ENCODE measurements around the gene CLEC2L. TPM values are rescaled to one million over a fixed set of nuclear protein-coding genes. Genes with fewer than 3 reads are reported as not detected.

CLEC2L gene
- polyA plus RNA-seq, 1 of the 3 experiments (the other 2 are of a cell fraction): not detected

- H3K9me3 ChIP-seq: no peaks in the 10 kb centered on the region
- 92% methylated on average over 18 of the region's 18 CpGs for WGBS (ENCODE audit: low lambda C conversion rate)
- POLR2A ChIA-PET: no interaction called here
- DNase-seq: no peak
- no peak overlapping the region for H2AFZ ChIP-seq (ENCODE audit: low read depth)
- H3F3A ChIP-seq (replicated peaks; ENCODE audit: insufficient read depth): no peaks in the 10 kb centered on the region
- CTCF ChIA-PET: interaction anchor here (0.8 to 1.4 kb wide), 3 partner anchors 10 to 59 kb away, joined by 3 to 5 read pairs (median 4); no protein-coding TSS in a partner anchor
- no peaks in the 10 kb centered on the region for H4K20me1 ChIP-seq (ENCODE audit: insufficient read depth)
- no peak for TF ChIP-seq GABPA (IDR thresholded peaks at IDR 0.05; ENCODE audit: low read depth)
- TF ChIP-seq CHD2 (IDR thresholded peaks at IDR 0.05; ENCODE audit: low read length, partially characterized antibody): no peak
- TF ChIP-seq SIN3A (IDR thresholded peaks at IDR 0.05; ENCODE audit: borderline replicate concordance, low read depth, low read length): no peak
- no peak for TF ChIP-seq MXI1 (IDR thresholded peaks at IDR 0.05; ENCODE audit: low read depth, low read length)
- TF ChIP-seq TEAD4 (IDR thresholded peaks at IDR 0.05; ENCODE audit: borderline replicate concordance, insufficient read depth): no peak
- no peak overlapping the region for H3K27ac ChIP-seq (ENCODE audit: low read depth in 2 of 2, low read length in 1 of 2)
- no peaks in the 10 kb centered on the region for H3K79me2 ChIP-seq (ENCODE audit: insufficient read depth)
- no peaks in the 10 kb centered on the region for H3K9me2 ChIP-seq
- H3K27me3 ChIP-seq (ENCODE audit: insufficient read depth): no peaks in the 10 kb centered on the region
- H3K36me3 ChIP-seq (replicated peaks in 1 of 2; ENCODE audit: control insufficient read depth in 1 of 2, insufficient read depth in 2 of 2, low read length in 1 of 2): peaks cover 2 to 11% of the 10 kb centered on the region in 2 experiments
- H3K4me3 ChIP-seq (ENCODE audit: low read depth in 2 of 2, low read length in 1 of 2): no peak overlapping the region
- no peaks in the 10 kb centered on the region for H3K4me1 ChIP-seq (ENCODE audit: control insufficient read depth in 1 of 2, insufficient read depth in 2 of 2, low read depth in 1 of 2, low read length in 1 of 2)
- no peak overlapping the region for H3K4me2 ChIP-seq
- H3K9ac ChIP-seq: no peak overlapping the region
These were observed 36.0 kb downstream of the CLEC2L start for GRCh38 chr7:139559364-139560105.

- WGBS (ENCODE audit: low lambda C conversion rate): 89% methylated on average over 2 of the region's 2 CpGs
- H2AFZ ChIP-seq (ENCODE audit: low read depth): no peak overlapping the region
- CTCF ChIA-PET: interaction anchor here (0.8 to 1.6 kb wide), 4 partner anchors 25 to 442 kb away, joined by 3 to 5 read pairs (median 4); no protein-coding TSS in a partner anchor
- no peak overlapping the region for H3K4me3 ChIP-seq (ENCODE audit: low read depth in 2 of 2, low read length in 1 of 2)
- no peaks in the 10 kb centered on the region for H3K9me2 ChIP-seq
- H3K4me2 ChIP-seq: no peak overlapping the region
- H3K27ac ChIP-seq (ENCODE audit: low read depth in 2 of 2, low read length in 1 of 2): no peak overlapping the region
- no peaks in the 10 kb centered on the region for H3K9me3 ChIP-seq
- peaks cover 7 to 15% of the 10 kb centered on the region in 2 experiments for H3K36me3 ChIP-seq (replicated peaks in 1 of 2; ENCODE audit: control insufficient read depth in 1 of 2, insufficient read depth in 2 of 2, low read length in 1 of 2)
- H4K20me1 ChIP-seq (ENCODE audit: insufficient read depth): no peaks in the 10 kb centered on the region
- no peaks in the 10 kb centered on the region for H3K27me3 ChIP-seq (ENCODE audit: insufficient read depth)
- POLR2A ChIA-PET: no interaction called here
- H3K4me1 ChIP-seq (ENCODE audit: control insufficient read depth in 1 of 2, insufficient read depth in 2 of 2, low read depth in 1 of 2, low read length in 1 of 2): no peaks in the 10 kb centered on the region
- no peak overlapping the region for H3K9ac ChIP-seq
- no peak for TF ChIP-seq TEAD4 (IDR thresholded peaks at IDR 0.05; ENCODE audit: borderline replicate concordance, insufficient read depth)
- no peak for TF ChIP-seq CHD2 (IDR thresholded peaks at IDR 0.05; ENCODE audit: low read length, partially characterized antibody)
- TF ChIP-seq IRF3 (IDR thresholded peaks at IDR 0.05; ENCODE audit: low read depth, low read length): no peak
- no peak for TF ChIP-seq SMC3 (IDR thresholded peaks at IDR 0.05; ENCODE audit: low read depth, low read length)
- TF ChIP-seq TAF1 (IDR thresholded peaks at IDR 0.05; ENCODE audit: borderline replicate concordance, low read depth, low read length): no peak
- TF ChIP-seq MEF2A (IDR thresholded peaks at IDR 0.05; ENCODE audit: borderline replicate concordance, low read depth): no peak
- no peak for TF ChIP-seq SIN3A (IDR thresholded peaks at IDR 0.05; ENCODE audit: borderline replicate concordance, low read depth, low read length)
- TF ChIP-seq MXI1 (IDR thresholded peaks at IDR 0.05; ENCODE audit: low read depth, low read length): no peak
- no peak for TF ChIP-seq RAD21 (IDR thresholded peaks at IDR 0.05; ENCODE audit: low read length)
- TF ChIP-seq EZH2phosphoT487 (IDR thresholded peaks at IDR 0.05; ENCODE audit: borderline replicate concordance, low read depth): no peak
- TF ChIP-seq USF2 (IDR thresholded peaks at IDR 0.05; ENCODE audit: borderline replicate concordance, low read depth, low read length): no peak
- no peak for TF ChIP-seq JUND (IDR thresholded peaks at IDR 0.05)
- no peak for TF ChIP-seq ELF1 (IDR thresholded peaks at IDR 0.05)
- H3F3A ChIP-seq (replicated peaks; ENCODE audit: insufficient read depth): no peaks in the 10 kb centered on the region
- DNase-seq: no peak
- no peaks in the 10 kb centered on the region for H3K79me2 ChIP-seq (ENCODE audit: insufficient read depth)
These were observed 36.7 kb downstream of the CLEC2L start for GRCh38 chr7:139560199-139560598.
